ENCODE results near the gene EPB41L2.

EPB41L2 gene

DNA sequence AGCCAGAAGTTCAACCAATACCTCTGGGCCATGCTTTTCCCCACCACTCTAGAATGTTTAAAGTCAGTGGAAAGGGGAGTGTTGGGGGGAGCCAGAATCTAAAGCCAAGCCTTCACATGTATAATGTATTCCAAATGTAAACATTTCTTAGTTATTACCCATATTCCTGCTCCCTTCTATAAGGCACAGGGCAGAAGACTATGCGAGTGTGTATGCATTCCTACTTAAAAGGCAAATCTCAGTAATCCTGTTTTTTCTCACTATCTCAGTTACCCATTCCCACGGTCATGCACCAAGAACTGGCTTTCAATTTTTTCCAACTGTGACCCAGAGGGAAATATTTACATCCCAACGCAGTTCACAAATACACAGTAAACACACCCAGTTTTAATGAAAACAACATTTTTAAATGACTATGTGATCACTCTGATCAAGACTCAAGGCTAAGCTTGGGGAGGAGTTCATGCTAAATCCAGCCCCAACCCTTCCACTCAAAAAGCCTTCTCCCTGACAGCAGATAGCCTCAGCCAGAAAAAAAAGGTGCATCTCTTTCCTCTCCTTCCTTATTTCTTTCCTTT is 57.5 kb downstream of the EPB41L2 start:
- TF ChIP-seq, protein P1, sequence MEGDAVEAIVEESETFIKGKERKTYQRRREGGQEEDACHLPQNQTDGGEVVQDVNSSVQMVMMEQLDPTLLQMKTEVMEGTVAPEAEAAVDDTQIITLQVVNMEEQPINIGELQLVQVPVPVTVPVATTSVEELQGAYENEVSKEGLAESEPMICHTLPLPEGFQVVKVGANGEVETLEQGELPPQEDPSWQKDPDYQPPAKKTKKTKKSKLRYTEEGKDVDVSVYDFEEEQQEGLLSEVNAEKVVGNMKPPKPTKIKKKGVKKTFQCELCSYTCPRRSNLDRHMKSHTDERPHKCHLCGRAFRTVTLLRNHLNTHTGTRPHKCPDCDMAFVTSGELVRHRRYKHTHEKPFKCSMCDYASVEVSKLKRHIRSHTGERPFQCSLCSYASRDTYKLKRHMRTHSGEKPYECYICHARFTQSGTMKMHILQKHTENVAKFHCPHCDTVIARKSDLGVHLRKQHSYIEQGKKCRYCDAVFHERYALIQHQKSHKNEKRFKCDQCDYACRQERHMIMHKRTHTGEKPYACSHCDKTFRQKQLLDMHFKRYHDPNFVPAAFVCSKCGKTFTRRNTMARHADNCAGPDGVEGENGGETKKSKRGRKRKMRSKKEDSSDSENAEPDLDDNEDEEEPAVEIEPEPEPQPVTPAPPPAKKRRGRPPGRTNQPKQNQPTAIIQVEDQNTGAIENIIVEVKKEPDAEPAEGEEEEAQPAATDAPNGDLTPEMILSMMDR (conservative IDR thresholded peaks at IDR 0.05; ENCODE audit: low read depth, low read length) = no peak
- no peak for DNase-seq (ENCODE audit: low read depth)
- no peak overlapping the region for H3K4me3 ChIP-seq (ENCODE audit: low read length)

DNA sequence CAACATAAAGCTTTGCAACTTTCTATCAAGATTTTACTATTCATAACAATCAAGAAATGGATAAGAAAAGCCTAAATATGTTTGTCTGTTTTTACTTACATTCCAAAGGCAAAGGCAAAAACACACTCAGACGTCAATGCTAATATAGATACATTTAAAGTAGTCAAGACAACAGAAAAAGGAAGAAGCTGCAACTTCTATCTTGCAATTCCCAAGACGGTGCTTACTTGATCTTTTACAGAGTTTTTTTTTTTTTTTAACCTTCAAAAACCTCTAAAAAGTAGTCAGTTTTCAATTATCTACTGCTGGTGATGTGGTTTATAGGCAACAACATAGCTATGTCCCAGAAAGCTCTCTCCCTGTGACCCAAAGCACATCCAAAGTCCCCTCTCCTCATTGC is 58.1 kb downstream of the EPB41L2 start:
- DNase-seq (ENCODE audit: low read depth) = no peak
- TF ChIP-seq, protein P1 (conservative IDR thresholded peaks at IDR 0.05; ENCODE audit: low read depth, low read length) = no peak

DNA sequence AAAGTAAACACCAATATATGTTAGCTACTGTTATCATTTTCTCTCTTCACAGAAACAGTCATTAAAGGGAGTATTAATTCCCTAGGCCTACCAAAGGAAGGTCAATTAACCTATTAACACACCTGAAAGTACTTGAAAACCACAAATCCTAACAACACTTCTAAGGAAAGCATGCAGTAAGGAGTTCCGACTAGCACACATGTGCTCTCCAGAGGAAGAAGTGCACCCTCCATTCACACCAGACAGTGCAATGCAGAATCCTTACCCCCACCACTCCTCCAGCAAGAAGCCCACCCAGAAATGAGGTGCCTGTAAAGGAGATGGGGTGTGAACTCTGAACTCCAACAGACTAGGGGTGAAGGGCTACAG is 58.7 kb downstream of the EPB41L2 start:
- DNase-seq (ENCODE audit: low read depth) = no peak
- TF ChIP-seq, protein P1 (conservative IDR thresholded peaks at IDR 0.05; ENCODE audit: low read depth, low read length) = no peak
- no peak overlapping the region for H3K4me3 ChIP-seq (ENCODE audit: low read length)

More for the DNA sequence above, 58.1 kb downstream of the EPB41L2 start:
- H3K4me3 ChIP-seq (ENCODE audit: low read length) = no peak overlapping the region

DNA sequence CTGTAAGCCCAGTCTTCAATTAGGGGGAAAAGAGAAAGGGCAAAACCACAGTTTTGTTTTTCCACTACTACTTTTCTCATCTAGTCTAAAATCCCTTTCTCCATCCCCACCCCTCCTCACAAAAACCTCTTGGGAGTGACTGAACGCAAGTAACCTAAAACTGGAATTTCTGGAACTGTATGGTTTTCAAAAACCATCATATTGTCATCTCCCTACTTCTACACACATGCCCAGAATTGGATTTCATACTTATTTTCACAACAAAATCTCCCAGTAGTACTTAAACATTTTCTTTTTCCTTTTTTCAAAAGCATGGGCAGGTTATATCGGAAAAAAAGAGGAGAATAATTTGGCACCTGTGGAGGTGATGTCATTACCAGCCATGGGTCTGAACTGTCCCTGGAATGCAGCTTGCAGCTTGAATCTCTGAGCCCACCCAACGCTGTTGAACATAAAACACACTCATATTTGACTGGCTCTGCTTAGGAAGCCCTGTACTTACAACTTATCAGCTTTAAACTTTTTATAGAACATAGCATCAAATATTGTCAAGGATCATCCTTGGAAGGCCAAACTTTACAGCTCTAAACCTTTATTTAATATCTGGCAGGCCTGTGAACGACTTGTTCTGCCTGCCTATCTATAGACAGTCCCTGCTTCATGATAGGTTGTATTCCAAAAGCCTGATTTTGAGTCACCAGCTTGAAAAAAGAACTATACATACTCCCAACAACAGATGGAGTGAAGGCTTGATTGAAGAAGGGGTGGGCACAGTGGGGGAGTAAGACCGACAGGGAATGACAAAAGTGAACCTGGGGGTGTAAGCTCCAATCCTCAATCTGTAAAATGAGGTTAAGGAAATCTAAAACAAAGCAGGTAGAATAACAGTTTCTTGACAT is 59.3 kb downstream of the EPB41L2 start:
- no peak overlapping the region for H3K4me3 ChIP-seq (ENCODE audit: low read length)
- TF ChIP-seq, protein P1 (conservative IDR thresholded peaks at IDR 0.05; ENCODE audit: low read depth, low read length) = no peak
- no peak for DNase-seq (ENCODE audit: low read depth)

DNA sequence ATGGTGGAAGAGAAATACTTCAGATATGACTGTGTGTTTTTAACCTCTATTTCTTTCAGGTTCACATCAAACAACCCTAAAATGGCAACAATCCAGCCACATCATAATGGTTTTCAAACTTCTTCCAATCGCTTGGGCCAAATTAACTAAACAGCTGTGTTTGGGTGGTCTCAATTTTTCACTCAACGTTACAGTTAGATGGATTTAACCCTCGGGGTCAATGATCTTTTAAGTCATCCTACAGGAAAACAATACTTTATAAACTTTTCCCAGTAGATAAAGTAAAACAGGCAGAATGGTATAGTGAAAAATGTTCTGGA is 60.4 kb downstream of the EPB41L2 start:
- no peak overlapping the region for H3K4me3 ChIP-seq (ENCODE audit: low read length)
- TF ChIP-seq, protein P1 (conservative IDR thresholded peaks at IDR 0.05; ENCODE audit: low read depth, low read length) = no peak
- DNase-seq (ENCODE audit: low read depth) = no peak

DNA sequence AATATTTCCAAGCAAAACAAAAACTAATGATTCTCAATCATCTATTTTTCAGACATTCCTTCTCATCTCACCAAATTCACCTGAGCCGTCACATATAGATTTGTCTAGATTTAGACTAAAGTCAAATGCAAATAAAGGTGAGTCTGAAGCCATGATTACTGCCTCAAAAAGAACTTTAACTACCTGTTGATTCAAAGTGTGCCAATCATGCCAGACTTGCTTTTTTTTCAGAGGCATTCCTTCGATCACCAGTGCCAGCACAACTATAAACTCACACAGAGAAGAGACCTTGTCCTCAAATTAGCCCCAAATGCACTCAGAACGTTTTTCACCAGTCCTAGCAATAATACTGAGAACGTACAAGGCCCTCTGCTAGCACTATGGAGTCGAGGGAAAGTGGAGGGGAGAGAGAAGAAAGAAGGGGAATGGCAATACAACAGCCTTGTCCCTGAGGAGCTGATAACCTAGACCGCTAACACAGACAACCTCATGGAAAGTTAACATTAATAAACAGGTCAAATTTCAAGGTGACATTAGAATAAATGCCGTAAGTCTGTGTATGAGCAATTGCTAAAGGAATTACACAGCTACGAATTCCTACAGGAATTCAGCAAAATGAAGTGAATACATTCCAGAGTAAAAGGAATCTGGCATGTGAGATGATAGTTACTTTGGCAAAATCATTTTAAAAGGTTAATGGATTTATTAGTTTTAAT is 60.9 kb downstream of the EPB41L2 start:
- TF ChIP-seq, protein P1 (conservative IDR thresholded peaks at IDR 0.05; ENCODE audit: low read depth, low read length) = no peak
- DNase-seq (ENCODE audit: low read depth) = no peak
- H3K4me3 ChIP-seq (ENCODE audit: low read length) = no peak overlapping the region

Measured in retinal pigment epithelial cell (primary cell).